HuH-7 (cell line): ENCODE data around the gene TSPOAP1.
"Not testable (repeated sequence)": the region's sequence is repeated elsewhere in the genome, so short reads cannot be mapped to it uniquely, and the experiment has no call there.

ENCODE experiments used
- DNase-seq: peaks from one replicate; pipeline ENCODE4 v3.0.0; 2011; ENCODE audit warnings: low spot score

Gene TSPOAP1

DNA sequence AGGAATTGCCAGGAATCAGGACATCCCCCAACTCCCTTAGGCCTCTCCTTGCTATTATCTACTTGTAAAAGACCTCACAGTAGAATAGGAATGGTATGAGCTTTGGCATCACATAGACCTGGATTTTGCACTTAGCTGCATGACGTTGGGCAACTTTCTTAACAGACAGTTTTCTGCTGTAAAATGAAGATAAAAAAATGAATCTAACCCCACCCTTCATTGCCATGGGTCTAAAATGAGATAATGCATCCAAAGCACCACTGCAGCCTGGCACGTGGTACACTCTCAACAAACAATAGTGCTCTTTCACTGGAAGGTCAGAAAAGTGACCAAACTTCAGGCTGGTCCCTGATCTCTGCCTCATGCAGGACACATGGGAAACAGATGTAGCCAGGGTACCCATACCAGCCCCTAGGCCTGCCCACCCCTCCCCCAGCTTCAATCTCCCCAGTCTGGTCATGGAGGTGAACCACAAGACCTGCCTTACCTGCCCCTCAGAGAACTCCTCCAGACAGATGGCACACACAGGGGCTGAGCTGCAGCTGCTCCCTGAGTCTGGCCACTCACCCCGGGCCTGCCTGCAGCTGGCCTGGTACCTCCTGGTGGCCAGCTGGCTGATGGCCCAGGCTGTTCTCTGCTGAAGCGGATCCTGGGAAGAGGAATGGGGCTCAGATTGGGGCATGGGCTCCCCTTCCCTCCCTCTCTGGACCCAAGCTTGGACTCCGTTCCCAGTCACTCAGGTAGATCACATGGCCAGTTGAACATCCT, 31.9 kb upstream of the TSPOAP1 start:
- DNase-seq = no peak

DNA sequence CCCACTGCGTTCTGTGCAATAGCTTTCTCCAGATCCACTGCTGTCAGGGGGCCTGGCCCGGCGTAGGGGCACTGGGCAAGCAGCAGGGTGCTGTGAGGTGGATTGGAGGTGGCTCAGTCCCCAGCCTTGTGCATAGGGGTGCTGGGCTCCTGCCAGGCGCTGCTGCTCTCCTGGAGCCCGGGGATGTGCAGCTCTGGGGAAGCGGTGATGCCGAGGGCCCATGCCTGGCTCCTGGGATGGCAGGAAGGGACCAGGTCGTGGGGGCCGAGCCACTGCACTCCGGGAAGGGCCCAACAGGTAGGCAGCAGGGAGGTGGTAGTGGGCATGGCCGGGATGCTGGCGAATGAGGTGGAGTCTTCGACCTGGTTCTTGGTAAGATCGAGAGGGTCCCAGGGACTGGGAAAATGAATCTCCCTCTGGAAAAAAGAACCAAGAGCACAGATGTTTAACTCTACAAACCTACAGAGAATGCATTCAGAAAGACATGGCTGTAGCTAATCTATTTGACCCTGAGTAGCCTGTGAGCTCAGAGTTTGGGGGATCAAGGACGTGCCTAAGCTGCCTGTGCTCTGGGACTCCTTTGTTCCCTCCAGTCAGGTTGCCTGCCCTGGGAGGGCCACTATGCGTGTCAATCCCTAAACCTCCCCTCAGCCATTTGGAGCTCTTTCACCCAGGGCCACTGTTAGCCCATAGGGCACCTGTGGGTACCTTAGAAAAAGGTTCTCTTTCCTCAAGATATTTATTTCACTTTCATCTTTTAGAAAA, 30.0 kb upstream of the TSPOAP1 start:
- DNase-seq = no peak

DNA sequence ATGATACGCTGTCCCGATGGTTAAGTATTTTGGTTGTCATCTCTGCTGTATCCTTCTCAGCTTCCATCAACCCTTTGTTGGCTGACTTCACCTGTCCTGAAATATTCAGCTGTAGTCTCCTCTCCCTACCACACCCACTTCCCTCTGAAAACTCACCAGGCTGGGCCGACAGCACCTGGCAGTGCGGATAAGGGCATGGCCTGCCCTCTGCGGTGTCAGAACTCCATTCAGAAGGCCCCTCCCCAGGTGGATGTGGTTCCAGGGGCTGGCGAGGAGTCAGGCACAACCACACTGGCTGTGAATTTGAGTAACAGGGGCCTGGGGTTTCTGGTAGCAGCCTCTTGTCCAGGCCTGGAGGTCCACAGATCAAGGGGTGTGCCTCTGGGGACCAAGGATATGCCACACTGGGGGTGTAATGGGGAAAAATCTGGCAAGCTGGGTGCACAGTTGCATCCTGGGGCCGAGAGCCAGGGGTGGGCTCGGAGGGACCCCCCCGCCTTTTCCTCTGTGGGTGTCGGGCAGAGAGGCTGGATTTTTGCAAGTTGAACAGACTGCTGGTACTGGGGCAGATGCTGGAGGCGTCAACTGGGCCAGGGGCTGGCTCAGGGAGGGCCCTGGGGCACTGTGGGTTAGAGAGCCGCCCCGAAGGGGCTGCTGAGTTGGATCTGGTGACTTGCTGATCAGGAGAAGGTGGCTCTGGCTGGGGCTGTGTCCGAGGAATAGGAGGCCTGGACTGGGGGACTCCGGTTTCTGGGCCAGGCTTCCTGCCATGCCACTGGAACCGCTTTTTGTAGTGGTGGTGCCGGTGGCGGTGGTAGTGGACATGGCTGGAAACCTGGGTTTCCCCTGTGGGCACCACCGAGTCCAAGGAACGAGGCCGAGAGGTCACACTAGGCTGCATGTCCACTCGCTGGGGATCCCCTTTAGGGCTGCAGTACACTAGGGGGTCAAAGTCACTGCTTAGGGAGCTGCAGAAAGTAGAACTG, 29.0 kb upstream of the TSPOAP1 start:
- DNase-seq = no peak

DNA sequence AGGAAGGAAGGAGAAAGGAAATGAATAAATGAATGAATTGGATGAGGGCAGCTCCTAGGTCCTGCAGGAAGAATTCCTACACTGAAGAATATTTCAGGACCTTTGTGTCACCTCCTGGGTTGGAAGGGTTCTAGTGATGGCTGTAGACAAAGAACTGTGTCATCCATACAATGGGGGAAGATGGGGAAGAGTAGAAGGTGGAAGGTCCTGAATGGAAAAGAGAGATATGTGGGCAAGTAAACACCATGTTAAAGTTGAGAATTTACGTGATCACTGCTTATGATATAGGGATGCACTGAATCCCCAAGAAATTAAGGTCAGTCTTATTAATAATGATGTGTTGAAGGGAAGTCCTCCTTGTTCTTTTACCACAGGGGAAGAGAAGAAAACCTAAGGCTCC, 27.6 kb upstream of the TSPOAP1 start:
- DNase-seq = no peak

DNA sequence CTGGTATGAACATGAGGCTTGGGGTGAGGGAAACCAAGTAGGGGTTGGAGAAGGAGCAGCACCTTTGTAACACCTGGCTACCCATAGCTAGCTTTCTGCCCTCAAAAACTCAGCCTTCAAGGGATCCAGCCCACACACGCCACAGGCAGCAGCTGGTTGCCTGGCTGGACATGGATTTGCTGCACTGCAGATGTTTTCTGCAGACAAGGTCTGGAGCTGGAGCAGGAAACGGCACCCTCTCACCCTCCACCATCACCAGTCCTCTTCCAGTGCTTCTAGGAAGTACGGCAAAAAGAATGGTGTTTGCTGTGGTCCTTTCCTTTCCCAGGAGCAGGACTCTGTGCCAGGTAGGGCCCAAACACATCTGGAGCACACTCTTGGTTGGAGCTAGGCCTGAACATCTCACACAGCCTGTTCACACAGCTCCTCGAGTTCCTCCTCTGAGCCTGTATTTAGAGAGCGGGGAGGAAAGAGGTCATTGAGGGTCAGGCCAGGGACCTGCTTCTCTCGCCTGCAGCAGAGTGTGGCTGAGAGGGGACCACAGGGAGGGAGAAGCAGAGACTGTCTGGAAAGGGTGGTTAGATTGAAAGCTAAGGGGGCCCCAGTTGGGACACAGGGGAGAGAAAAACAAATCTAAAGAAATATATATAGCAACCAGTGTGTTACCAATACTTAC, 26.1 kb upstream of the TSPOAP1 start:
- DNase-seq = no peak

DNA sequence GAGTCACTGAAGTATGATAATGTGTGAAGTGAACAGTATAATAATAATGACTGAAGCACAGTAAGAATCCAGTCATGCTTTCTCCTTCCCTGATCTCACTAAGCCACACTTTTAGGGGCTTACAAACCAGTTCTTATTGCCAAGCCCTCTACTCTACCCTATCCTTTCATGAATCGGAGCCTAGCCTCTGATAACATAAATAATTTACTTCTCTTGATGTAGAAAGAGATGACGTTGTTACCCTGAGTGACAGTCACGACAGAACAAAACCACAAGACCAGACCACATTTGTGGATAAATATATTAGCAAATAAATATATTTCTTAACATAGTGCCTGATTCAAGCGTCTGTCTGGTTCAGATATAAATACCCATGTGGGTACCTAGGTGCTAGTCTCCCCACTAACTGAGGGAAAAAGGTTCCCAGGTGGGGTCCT, 24.8 kb upstream of the TSPOAP1 start:
- DNase-seq = no peak

DNA sequence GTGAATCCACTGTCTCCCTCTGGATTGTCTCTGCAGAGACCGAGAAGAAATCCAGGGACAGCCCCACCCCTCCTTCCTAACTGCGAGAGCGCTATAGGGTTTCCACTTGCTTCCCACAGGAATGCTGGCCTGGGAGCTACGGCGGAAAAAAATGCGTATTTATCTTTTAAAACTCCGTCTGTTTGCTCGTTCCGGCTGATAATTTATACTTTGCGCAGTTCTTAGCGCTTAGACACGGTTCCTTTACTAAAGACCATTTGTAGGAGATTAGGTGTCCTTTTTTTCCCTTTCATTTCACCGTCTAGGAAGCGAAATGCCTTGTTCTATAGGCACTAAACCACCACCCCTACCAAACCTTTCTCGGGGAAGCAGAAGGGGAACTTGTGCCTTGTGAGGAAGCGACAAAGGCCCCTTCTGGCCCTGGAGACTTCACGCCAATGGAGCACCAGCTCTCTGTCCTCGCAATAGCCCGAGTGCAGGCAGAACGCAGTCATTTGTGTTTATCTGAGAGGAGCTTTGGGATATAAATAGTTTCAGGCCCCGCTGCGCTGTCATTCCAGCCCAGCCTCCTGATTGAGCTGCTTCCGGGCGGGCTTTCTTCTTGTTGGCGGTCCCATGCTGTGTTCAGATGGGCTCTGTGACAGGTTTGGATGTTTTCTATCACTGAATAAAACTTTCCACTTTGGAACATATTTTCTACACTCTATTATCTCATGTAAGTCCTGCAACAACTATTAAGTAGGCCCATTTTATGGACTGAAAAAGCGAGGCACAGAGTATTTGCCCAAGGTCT, 24.2 kb upstream of the TSPOAP1 start:
- no peak for DNase-seq

DNA sequence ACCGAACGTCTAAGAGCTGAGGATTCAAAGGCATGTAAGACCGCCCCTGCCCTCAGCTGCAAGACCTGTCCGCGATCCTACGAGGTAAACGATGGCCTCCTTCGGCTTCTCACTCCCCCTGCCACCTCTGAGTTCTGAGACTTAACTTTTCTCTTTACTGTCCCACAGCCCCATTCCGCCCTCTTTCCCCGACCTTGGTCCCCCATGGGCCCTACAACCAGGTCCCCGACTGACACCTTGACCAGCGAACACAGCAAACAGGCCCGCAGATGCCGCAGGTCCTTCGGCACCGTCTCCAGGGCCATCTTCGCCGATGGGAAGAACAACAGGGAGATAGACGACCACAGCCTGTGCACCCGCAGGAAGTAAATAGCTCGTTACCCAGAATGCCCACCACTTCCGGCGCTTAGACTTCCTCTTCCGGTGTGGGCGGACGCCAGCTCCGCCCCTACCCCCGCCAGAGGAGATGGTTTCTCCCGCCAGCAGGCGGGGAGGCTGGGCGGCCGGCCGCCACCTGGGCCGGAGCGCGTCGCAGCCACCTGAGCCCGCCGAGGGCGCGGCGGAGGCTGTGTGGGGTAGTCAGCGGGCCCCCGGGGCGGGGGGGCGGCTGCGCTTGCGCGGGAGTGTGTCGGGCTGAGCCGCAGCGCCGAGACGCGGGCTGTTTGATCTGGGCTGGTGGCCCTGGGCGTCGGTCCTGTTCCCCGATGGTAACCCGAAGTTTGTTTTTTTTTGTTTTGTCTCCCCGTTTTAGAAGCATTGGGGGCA, 23.4 kb upstream of the TSPOAP1 start, which contains the start of gene SUPT4H1:
SUPT4H1 (minus strand) TSS at position 371 of the 765 bp plus-strand sequence; CDS start at position 305, 66 bp downstream.
- DNase-seq = peak; percentile 96

DNA sequence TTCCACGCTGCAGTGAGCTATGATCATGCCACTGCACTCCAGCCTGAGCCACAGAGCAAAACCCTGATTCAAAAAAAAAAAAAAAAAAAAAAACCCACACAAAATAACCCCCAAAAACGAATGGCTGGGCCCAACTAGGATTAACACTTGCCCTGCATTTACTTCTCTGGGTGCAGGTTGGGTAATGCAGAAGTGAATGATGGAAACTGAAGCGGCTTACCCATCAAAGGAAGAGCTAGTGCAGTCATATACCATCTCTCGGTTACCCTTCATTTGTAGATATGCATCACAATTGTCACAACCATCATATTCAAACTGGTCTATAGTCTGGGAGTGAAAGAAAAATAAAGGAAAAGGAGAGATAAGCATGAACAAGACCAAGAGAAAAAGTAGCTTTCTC, 22.6 kb upstream of the TSPOAP1 start:
- DNase-seq = no peak

DNA sequence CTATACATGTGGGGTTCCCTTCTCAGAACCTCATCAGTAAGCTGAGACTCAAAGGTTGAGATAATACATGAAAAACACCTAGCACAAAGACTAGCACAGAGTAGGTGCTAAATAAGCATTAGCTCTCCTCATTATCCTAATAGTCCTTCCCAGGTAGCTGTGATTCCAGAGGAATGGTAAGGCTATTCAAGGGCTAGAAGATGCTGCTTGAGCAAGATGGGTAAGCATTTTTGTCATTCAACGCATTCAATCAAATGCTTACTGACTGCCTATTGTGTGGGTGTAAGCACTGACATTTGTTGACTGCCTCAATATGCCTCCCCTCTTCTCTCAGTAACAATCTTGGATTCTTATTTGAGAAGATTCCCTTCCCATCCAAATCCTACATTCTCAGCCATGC, 19.4 kb upstream of the TSPOAP1 start:
- no peak for DNase-seq

DNA sequence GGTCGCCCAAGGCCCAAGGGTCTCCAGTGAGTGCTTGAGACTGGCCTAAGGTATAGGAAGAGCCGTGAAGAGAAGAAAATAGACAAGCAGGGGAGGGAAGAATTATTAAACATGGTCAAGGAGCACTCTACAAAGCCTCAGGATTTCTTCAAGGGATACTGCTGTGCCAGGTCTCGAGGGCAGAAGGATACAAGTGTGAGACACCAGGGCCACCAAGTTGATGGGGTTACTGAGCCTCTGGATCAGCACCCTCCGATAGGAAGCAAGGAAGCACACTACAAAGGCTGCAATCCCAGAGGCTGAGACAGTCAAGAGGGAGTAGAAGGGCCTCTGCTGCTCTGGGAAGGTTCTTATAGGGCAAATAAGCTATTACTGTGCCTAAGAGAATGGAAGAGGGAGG, 16.9 kb upstream of the TSPOAP1 start:
- DNase-seq = no peak

DNA sequence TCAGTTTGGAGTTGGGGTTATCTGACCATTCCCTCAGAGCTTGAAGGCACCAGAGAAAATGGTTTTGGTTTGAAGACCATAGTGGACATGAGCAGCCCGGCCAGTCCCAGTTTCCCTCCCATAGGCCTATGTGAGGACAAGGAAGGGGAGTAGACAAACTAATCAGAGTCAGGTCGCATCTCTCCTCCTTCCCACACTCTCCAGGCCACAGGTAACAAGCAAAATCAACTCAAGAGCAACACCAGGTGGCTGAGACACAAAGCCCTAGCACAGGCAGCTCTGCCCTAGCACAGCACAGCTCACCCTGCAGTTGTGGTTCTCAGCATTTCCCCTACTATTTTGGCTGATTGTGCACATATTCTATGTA, 16.2 kb upstream of the TSPOAP1 start:
- no peak for DNase-seq

DNA sequence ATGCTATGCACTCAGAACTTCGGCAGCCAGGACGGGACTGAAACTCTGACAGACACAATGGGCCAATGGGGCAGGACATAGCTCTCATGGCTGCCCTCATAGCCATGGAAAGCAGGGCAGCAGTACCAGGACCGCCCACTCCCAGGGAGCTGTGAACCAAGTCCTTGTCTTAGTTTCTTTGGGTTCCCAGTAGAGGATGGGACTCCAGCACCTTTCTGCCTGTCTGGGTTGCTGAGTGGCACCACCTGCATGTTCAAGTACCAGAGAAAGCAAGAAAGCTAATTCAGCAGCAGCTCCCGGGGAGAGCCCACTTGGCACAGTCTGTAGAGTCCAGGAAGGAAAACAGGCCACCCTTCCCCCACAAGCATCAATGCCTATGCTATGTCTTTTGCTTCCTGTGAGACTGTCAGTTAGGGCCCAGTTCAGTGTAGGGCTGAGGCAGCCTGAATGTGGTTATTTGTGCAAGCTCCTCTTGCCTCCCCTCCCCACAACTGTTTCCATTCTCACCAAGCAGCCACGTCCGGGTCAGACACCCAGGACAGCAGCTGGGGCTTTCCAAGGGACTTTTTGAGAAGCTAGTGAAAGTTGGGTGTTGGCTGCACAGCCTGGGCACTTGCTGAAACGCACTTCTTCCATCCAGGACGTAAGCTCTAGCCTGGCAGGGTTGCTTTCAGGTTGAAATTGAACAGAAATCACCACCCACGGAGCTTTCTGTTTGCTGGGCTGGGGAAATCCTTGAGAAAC, 15.6 kb upstream of the TSPOAP1 start:
- no peak for DNase-seq

DNA sequence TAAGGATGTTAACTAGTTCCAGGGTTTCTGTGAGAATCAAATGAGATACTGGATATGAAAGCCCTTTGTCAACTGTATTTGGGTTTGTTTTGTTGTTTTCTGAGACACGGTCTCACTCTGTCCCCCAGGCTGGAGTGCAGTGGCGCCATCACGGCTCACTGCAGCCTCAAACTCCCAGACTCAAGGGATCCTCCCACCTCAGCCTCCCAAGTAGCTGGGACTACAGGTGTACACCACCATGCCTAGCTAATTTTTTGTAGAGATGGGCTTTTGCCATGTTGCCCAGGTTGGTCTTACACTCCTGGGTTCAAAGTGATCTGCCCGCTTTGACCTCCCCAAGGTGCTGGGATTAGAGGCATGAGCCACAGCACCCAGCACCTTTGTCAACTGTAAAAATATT, 14.5 kb upstream of the TSPOAP1 start:
- DNase-seq = no peak

DNA sequence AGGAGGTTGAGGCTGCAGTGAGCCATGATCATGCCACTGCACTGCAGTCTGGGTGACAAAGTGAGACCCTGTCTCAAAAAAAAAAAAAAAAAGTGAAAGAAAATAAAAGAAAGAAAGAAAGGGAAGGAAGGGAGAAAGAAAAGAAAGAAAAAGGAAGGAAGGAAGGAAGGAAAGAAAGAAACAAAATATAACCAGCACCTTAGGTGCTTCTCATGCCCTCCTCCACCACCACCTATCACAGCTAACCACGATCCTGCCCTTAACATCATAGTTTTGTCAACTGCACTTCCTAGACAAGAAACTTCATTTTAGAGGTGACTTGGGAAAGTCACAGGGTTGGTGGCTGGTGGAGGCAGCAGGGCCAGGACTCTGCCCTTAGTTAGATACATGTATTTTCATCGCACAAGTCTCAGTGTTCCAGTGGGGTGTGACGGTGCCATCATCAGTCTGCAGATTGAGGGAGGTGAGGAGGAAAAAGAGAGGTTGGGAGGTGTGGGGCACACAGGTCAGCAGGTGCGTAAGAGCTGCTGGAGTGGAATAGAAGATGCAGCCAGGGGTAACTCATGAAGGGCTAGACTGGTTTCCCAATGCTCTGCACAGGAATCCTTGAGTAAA, 13.4 kb upstream of the TSPOAP1 start:
- DNase-seq = no peak

DNA sequence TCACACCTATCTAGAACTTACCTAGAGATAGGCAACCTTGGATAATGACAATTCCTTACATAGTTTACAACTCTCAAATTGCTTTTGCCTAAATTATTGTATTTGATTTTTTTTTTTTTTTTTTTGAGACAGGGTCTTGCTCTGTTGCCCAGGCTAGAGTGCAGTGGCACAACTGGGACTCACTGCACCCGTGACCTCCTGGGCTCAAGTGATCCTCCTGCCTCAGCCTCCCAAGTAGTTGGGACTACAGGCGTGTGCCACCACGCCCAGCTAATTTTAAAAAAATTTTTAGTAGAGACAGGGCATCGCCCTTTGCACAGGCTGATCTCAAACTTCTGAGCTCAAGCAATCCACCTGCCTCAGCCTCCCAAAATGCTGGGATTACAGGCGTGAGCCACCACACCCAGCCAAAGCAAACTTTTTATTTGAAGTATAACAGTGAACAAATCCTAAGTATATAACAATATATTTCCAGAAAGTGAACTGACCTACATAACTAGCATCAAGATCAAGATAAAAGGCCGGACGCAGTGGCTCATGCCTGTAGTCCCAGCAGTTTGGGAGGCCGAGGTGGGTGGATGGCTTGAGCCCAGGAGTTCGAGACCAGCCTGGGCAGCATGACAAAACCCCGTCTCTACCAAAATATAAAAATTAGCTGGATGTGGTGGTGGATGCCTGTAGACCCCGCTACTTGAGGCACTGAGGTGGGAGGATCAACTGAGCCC, 12.7 kb upstream of the TSPOAP1 start:
- not testable (repeated sequence) for DNase-seq

DNA sequence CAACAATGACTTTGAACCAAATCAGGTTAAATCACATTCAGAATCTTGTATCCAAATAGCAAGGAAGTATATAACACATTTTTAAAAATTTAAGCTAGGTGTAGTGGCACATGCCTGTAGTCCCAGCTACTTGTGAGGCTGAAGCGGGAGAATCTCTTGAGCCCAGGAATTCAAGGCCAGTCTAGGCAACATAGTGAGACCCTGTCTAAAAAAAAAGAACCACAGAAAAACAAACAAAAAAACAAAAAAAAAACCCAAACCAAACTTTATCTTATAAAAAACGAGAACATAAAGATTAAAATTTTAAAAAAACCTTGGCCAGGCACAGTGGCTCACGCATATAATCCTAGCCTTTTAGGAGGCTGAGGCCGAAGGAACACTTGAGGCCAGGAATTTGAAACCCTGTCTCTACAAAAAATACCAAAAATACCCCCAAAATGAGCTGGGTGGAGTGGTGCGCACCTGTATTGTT, 11.8 kb upstream of the TSPOAP1 start:
- DNase-seq = no peak

DNA sequence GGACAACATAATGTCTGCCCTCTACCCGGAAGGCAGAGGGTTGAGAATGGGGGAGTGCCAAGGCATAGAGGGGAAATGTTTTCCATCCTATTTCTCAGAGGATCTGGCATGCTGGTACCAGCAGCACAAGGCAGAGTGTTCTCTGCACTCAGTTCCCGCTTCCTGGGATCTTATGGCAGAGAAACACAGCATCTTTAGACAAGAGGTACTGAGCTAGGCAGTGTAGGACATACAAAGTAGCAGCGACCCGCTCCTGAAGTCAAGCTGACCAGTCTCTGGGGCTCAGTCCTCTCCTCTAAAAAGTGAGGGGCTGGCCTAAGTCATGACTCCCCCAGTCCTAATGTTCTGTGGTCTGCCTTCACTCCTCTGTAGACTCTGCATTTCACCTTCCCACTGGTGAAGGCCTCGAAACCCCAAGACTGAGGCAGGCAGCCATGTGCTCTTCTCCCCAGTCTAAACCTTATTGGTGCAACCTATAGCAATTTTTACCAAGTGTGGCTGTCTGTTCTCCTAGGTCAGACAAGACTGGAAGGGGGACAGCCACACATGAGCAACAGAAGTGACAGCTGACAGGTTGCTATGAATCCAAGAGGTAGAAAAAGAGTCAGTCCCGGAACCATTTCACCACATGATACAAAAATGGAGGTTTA, 11.3 kb upstream of the TSPOAP1 start:
- DNase-seq = no peak
